ENCODE data around the gene ASB6.

Gene ASB6

GRCh38 chr9:129610213-129610472, 31.8 kb downstream of the ASB6 start:
- peaks cover 0 to 54% (median 50%) of the 10 kb centered on the region in 4 experiments for H3K4me1 ChIP-seq (ENCODE audit: control extremely low read depth in 1 of 4, control insufficient read depth in 4 of 4, insufficient read depth in 4 of 4, low read length in 3 of 4)
- WGBS (ENCODE audit: insufficient coverage), result 0% methylated on average over 1 of the region's 24 CpGs
- CTCF ChIA-PET, result no interaction called here
- no peaks in the 10 kb centered on the region for H3K9me3 ChIP-seq (ENCODE audit: control extremely low read depth in 1 of 5, control insufficient read depth in 4 of 5, insufficient read depth in 2 of 5, low read depth in 1 of 5, low read length in 4 of 5)
- H3K4me3 ChIP-seq (ENCODE audit: control insufficient read depth in 1 of 7, extremely low read depth in 1 of 7, insufficient read depth in 4 of 7, low read depth in 2 of 7, low read length in 6 of 7), result peak overlapping the region; percentile 48 to 75 (median 66)
- H3K36me3 ChIP-seq (ENCODE audit: control insufficient read depth in 4 of 4, insufficient read depth in 4 of 4, low read length in 3 of 4), result no peaks in the 10 kb centered on the region
- H3K27me3 ChIP-seq (replicated peaks in 2 of 5; ENCODE audit: control insufficient read depth in 4 of 5, insufficient read depth in 5 of 5, low read length in 4 of 5), result no peaks in the 10 kb centered on the region
- peak overlapping the region in 1 of 2 experiments; percentile 34 for H3K27ac ChIP-seq (ENCODE audit: insufficient read depth in 1 of 2, low read depth in 1 of 2, low read length in 2 of 2, poor library complexity in 1 of 2, severe bottlenecking in 2 of 2)
- DNase-seq, result no peak
- POLR2A ChIA-PET, result no interaction called here

- H3K4me3 ChIP-seq (ENCODE audit: control insufficient read depth in 1 of 7, extremely low read depth in 1 of 7, insufficient read depth in 4 of 7, low read depth in 2 of 7, low read length in 6 of 7), result peak overlapping the region in 5 of 7 experiments; percentile 40 to 75 (median 53)
Observed at GRCh38 chr9:129609486-129610212, 32.3 kb downstream of the ASB6 start.

GRCh38 chr9:129608561-129609481, 33.1 kb downstream of the ASB6 start:
- POLR2A ChIA-PET, result interaction anchor here (0.6 to 1.7 kb wide), 7 partner anchors 112 to 477 kb away, joined by 3 to 7 read pairs (median 3); partner anchors contain the start of gene IER5L
- CTCF ChIA-PET, result interaction anchor here (0.7 to 2.3 kb wide), 17 partner anchors 12 to 494 kb away, joined by 3 to 16 read pairs (median 4); partner anchors contain the start of gene C9orf50
- no peak overlapping the region for H3K4me3 ChIP-seq (ENCODE audit: control insufficient read depth in 1 of 7, extremely low read depth in 1 of 7, insufficient read depth in 4 of 7, low read depth in 2 of 7, low read length in 6 of 7)
- no peak for DNase-seq
- peaks cover 0 to 63% (median 57%) of the 10 kb centered on the region in 4 experiments for H3K4me1 ChIP-seq (ENCODE audit: control extremely low read depth in 1 of 4, control insufficient read depth in 4 of 4, insufficient read depth in 4 of 4, low read length in 3 of 4)
- H3K27ac ChIP-seq (ENCODE audit: insufficient read depth in 1 of 2, low read depth in 1 of 2, low read length in 2 of 2, poor library complexity in 1 of 2, severe bottlenecking in 2 of 2), result no peak overlapping the region
- H3K27me3 ChIP-seq (replicated peaks in 2 of 5; ENCODE audit: control insufficient read depth in 4 of 5, insufficient read depth in 5 of 5, low read length in 4 of 5), result no peaks in the 10 kb centered on the region
- no peaks in the 10 kb centered on the region for H3K36me3 ChIP-seq (ENCODE audit: control insufficient read depth in 4 of 4, insufficient read depth in 4 of 4, low read length in 3 of 4)
- WGBS (ENCODE audit: insufficient coverage), result 90% methylated on average over 22 of the region's 27 CpGs
- no peaks in the 10 kb centered on the region for H3K9me3 ChIP-seq (ENCODE audit: control extremely low read depth in 1 of 5, control insufficient read depth in 4 of 5, insufficient read depth in 2 of 5, low read depth in 1 of 5, low read length in 4 of 5)

More at GRCh38 chr9:129609486-129610212, 32.3 kb downstream of the ASB6 start:
- H3K4me1 ChIP-seq (ENCODE audit: control extremely low read depth in 1 of 4, control insufficient read depth in 4 of 4, insufficient read depth in 4 of 4, low read length in 3 of 4), result peaks cover 0 to 58% (median 52%) of the 10 kb centered on the region in 4 experiments
- DNase-seq, result peak in 2 of 3 donors; percentile 70 to 86
- CTCF ChIA-PET, result interaction anchor here (1.0 to 2.3 kb wide), 12 partner anchors 11 to 495 kb away, joined by 3 to 16 read pairs (median 6); partner anchors contain the start of gene C9orf50
- no peaks in the 10 kb centered on the region for H3K36me3 ChIP-seq (ENCODE audit: control insufficient read depth in 4 of 4, insufficient read depth in 4 of 4, low read length in 3 of 4)
- H3K9me3 ChIP-seq (ENCODE audit: control extremely low read depth in 1 of 5, control insufficient read depth in 4 of 5, insufficient read depth in 2 of 5, low read depth in 1 of 5, low read length in 4 of 5), result no peaks in the 10 kb centered on the region
- no peak overlapping the region for H3K27ac ChIP-seq (ENCODE audit: insufficient read depth in 1 of 2, low read depth in 1 of 2, low read length in 2 of 2, poor library complexity in 1 of 2, severe bottlenecking in 2 of 2)
- H3K27me3 ChIP-seq (replicated peaks in 2 of 5; ENCODE audit: control insufficient read depth in 4 of 5, insufficient read depth in 5 of 5, low read length in 4 of 5), result no peaks in the 10 kb centered on the region
- 10% methylated on average over 15 of the region's 30 CpGs for WGBS (ENCODE audit: insufficient coverage)
- POLR2A ChIA-PET, result interaction anchor here (0.6 to 1.7 kb wide), 6 partner anchors 113 to 478 kb away, joined by 3 to 7 read pairs (median 3); partner anchors contain the start of gene IER5L

GRCh38 chr9:129607027-129607387, 34.9 kb downstream of the ASB6 start:
- Histone ChIP-seq H3K27me3 (replicated peaks in 2 of 5; ENCODE audit: control insufficient read depth in 4 of 5, insufficient read depth in 5 of 5, low read length in 4 of 5) (no peaks in the 10 kb centered on the region), H3K4me1 (ENCODE audit: control extremely low read depth in 1 of 4, control insufficient read depth in 4 of 4, insufficient read depth in 4 of 4, low read length in 3 of 4) (peaks cover 0 to 72% (median 64%) of the 10 kb centered on the region in 4 experiments), H3K36me3 (ENCODE audit: control insufficient read depth in 4 of 4, insufficient read depth in 4 of 4, low read length in 3 of 4) (no peaks in the 10 kb centered on the region), H3K9me3 (ENCODE audit: control extremely low read depth in 1 of 5, control insufficient read depth in 4 of 5, insufficient read depth in 2 of 5, low read depth in 1 of 5, low read length in 4 of 5) (no peaks in the 10 kb centered on the region), H3K4me3 (ENCODE audit: control insufficient read depth in 1 of 7, extremely low read depth in 1 of 7, insufficient read depth in 4 of 7, low read depth in 2 of 7, low read length in 6 of 7) (no peak overlapping the region), H3K27ac (ENCODE audit: insufficient read depth in 1 of 2, low read depth in 1 of 2, low read length in 2 of 2, poor library complexity in 1 of 2, severe bottlenecking in 2 of 2) (peak overlapping the region in 1 of 2 experiments; percentile 19)
- ChIA-PET POLR2A (interaction anchor here (0.7 to 0.8 kb wide), 2 partner anchors 96 to 224 kb away, joined by 4 to 5 read pairs; no protein-coding TSS in a partner anchor), CTCF (interaction anchor here (1.0 to 1.9 kb wide), 7 partner anchors 18 to 475 kb away, joined by 3 to 10 read pairs (median 4); no protein-coding TSS in a partner anchor)
- no peak for DNase-seq
- 77% methylated on average over 2 of the region's 6 CpGs for WGBS (ENCODE audit: insufficient coverage)

- H3K27ac ChIP-seq (ENCODE audit: insufficient read depth in 1 of 2, low read depth in 1 of 2, low read length in 2 of 2, poor library complexity in 1 of 2, severe bottlenecking in 2 of 2), result peak overlapping the region in 1 of 2 experiments; percentile 19
Observed at GRCh38 chr9:129606161-129607026, 35.6 kb downstream of the ASB6 start.

GRCh38 chr9:129604766-129605163, 37.2 kb downstream of the ASB6 start:
- ChIA-PET POLR2A (no interaction called here), CTCF (interaction anchor here (1.0 to 1.7 kb wide), 5 partner anchors 18 to 466 kb away, joined by 3 to 4 read pairs (median 3); no protein-coding TSS in a partner anchor)
- 75% methylated on average over 7 of the region's 8 CpGs for WGBS (ENCODE audit: insufficient coverage)
- Histone ChIP-seq H3K27ac (ENCODE audit: insufficient read depth in 1 of 2, low read depth in 1 of 2, low read length in 2 of 2, poor library complexity in 1 of 2, severe bottlenecking in 2 of 2) (no peak overlapping the region), H3K9me3 (ENCODE audit: control extremely low read depth in 1 of 5, control insufficient read depth in 4 of 5, insufficient read depth in 2 of 5, low read depth in 1 of 5, low read length in 4 of 5) (no peaks in the 10 kb centered on the region), H3K4me1 (ENCODE audit: control extremely low read depth in 1 of 4, control insufficient read depth in 4 of 4, insufficient read depth in 4 of 4, low read length in 3 of 4) (peaks cover 0 to 61% (median 52%) of the 10 kb centered on the region in 4 experiments), H3K36me3 (ENCODE audit: control insufficient read depth in 4 of 4, insufficient read depth in 4 of 4, low read length in 3 of 4) (no peaks in the 10 kb centered on the region), H3K4me3 (ENCODE audit: control insufficient read depth in 1 of 7, extremely low read depth in 1 of 7, insufficient read depth in 4 of 7, low read depth in 2 of 7, low read length in 6 of 7) (no peak overlapping the region), H3K27me3 (replicated peaks in 2 of 5; ENCODE audit: control insufficient read depth in 4 of 5, insufficient read depth in 5 of 5, low read length in 4 of 5) (no peaks in the 10 kb centered on the region)
- DNase-seq, result no peak

More at GRCh38 chr9:129606161-129607026, 35.6 kb downstream of the ASB6 start:
- DNase-seq, result no peak
- no peaks in the 10 kb centered on the region for H3K27me3 ChIP-seq (replicated peaks in 2 of 5; ENCODE audit: control insufficient read depth in 4 of 5, insufficient read depth in 5 of 5, low read length in 4 of 5)
- H3K4me3 ChIP-seq (ENCODE audit: control insufficient read depth in 1 of 7, extremely low read depth in 1 of 7, insufficient read depth in 4 of 7, low read depth in 2 of 7, low read length in 6 of 7), result no peak overlapping the region
- H3K4me1 ChIP-seq (ENCODE audit: control extremely low read depth in 1 of 4, control insufficient read depth in 4 of 4, insufficient read depth in 4 of 4, low read length in 3 of 4), result peaks cover 0 to 72% (median 65%) of the 10 kb centered on the region in 4 experiments
- no peaks in the 10 kb centered on the region for H3K36me3 ChIP-seq (ENCODE audit: control insufficient read depth in 4 of 4, insufficient read depth in 4 of 4, low read length in 3 of 4)
- no peaks in the 10 kb centered on the region for H3K9me3 ChIP-seq (ENCODE audit: control extremely low read depth in 1 of 5, control insufficient read depth in 4 of 5, insufficient read depth in 2 of 5, low read depth in 1 of 5, low read length in 4 of 5)
- WGBS (ENCODE audit: insufficient coverage), result 93% methylated on average over 13 of the region's 15 CpGs
- CTCF ChIA-PET, result interaction anchor here (1.0 to 1.9 kb wide), 13 partner anchors 10 to 475 kb away, joined by 3 to 10 read pairs (median 4); no protein-coding TSS in a partner anchor
- POLR2A ChIA-PET, result interaction anchor here (0.7 kb wide), 1 partner anchor 223 kb away, joined by 5 read pairs; no protein-coding TSS in a partner anchor

Measured in common myeloid progenitor, CD34-positive (primary cell).